Measurements from ENCODE around the gene TBX2. TPM values are rescaled to one million over a fixed set of nuclear protein-coding genes. Genes with fewer than 3 reads are reported as not detected.
"Not testable (repeated sequence)": the region's sequence is repeated elsewhere in the genome, so short reads cannot be mapped to it uniquely, and the experiment has no call there.

Gene TBX2
- total RNA-seq, 1 donor from 2014 or later = 1.1 TPM

GRCh38 chr17:61431594-61432311, 32.1 kb downstream of the TBX2 start:
- DNase-seq (ENCODE audit: low spot score, unreplicated experiment) = no peak
- no peak for TF ChIP-seq CTCF (IDR thresholded peaks at IDR 0.05; ENCODE audit: unreplicated experiment)
- peaks cover 12% of the 10 kb centered on the region for H3K9me3 Mint-ChIP-seq (ENCODE audit: low read depth)
- H3K27me3 Mint-ChIP-seq = peaks cover 22% of the 10 kb centered on the region
- H3K4me1 Mint-ChIP-seq (ENCODE audit: low read depth) = no peaks in the 10 kb centered on the region
- H3K4me3 Mint-ChIP-seq (ENCODE audit: low read depth) = no peak overlapping the region
- H3K36me3 Mint-ChIP-seq (ENCODE audit: insufficient read depth) = no peaks in the 10 kb centered on the region
- H3K27ac Mint-ChIP-seq = no peak overlapping the region

DNA sequence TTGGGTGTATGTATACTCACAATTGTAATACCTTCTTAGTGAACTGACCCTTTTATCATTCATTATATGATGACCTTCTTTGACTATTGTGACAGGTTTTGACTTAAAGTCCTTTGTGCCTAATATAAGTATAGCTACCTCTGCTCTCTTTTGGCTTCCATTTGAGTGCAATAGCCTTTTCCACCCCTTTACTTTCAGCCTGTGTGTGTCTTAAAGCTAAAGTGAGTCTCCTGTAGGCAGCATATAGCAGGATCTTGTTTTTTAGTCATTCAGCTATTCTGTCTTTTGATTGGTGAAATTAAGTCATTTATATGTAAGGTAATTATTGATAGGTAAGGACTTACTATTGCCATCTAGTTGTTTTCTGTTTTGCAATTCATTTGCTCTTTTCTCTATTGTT, 36.6 kb downstream of the TBX2 start:
- no peak overlapping the region for H3K4me3 Mint-ChIP-seq (ENCODE audit: low read depth)
- H3K27me3 Mint-ChIP-seq = peaks cover 33% of the 10 kb centered on the region
- no peaks in the 10 kb centered on the region for H3K36me3 Mint-ChIP-seq (ENCODE audit: insufficient read depth)
- no peak overlapping the region for H3K27ac Mint-ChIP-seq
- DNase-seq (ENCODE audit: low spot score, unreplicated experiment) = no peak
- no peak for TF ChIP-seq CTCF (IDR thresholded peaks at IDR 0.05; ENCODE audit: unreplicated experiment)
- H3K4me1 Mint-ChIP-seq (ENCODE audit: low read depth) = no peaks in the 10 kb centered on the region
- peaks cover 18% of the 10 kb centered on the region for H3K9me3 Mint-ChIP-seq (ENCODE audit: low read depth)

- no peak for TF ChIP-seq CTCF (IDR thresholded peaks at IDR 0.05; ENCODE audit: unreplicated experiment)
- H3K27me3 Mint-ChIP-seq = peaks cover 33% of the 10 kb centered on the region
- H3K36me3 Mint-ChIP-seq (ENCODE audit: insufficient read depth) = no peaks in the 10 kb centered on the region
- H3K9me3 Mint-ChIP-seq (ENCODE audit: low read depth) = peaks cover 18% of the 10 kb centered on the region
- no peaks in the 10 kb centered on the region for H3K4me1 Mint-ChIP-seq (ENCODE audit: low read depth)
- no peak overlapping the region for H3K27ac Mint-ChIP-seq
- H3K4me3 Mint-ChIP-seq (ENCODE audit: low read depth) = no peak overlapping the region
- DNase-seq (ENCODE audit: low spot score, unreplicated experiment) = no peak
These were observed 37.5 kb downstream of the TBX2 start for GRCh38 chr17:61436995-61437704.

DNA sequence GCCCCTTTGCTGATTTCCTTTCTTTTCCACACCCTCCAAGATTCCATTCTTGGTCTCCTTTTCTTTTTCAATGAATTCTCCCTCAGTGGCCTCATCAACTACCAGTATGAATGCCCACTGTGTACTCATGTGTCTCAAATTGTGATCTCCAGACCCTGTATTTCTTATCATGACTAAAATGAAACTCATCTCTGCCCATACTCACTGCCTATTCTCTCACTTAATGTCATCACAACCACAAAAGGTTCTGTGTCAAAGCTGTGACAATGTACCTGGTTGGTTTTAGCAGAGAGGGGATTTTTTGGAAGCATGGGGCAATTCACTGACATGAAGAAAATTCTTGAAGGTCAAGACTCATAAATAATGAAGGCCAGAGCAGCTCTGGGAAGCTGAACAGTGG, 41.1 kb downstream of the TBX2 start:
- Mint-ChIP-seq H3K36me3 (ENCODE audit: insufficient read depth) (no peaks in the 10 kb centered on the region), H3K27ac (no peak overlapping the region), H3K4me3 (ENCODE audit: low read depth) (no peak overlapping the region), H3K9me3 (ENCODE audit: low read depth) (peaks cover 6% of the 10 kb centered on the region), H3K4me1 (ENCODE audit: low read depth) (peaks cover 11% of the 10 kb centered on the region), H3K27me3 (peaks cover 34% of the 10 kb centered on the region)
- no peak for DNase-seq (ENCODE audit: low spot score, unreplicated experiment)
- no peak for TF ChIP-seq CTCF (IDR thresholded peaks at IDR 0.05; ENCODE audit: unreplicated experiment)

DNA sequence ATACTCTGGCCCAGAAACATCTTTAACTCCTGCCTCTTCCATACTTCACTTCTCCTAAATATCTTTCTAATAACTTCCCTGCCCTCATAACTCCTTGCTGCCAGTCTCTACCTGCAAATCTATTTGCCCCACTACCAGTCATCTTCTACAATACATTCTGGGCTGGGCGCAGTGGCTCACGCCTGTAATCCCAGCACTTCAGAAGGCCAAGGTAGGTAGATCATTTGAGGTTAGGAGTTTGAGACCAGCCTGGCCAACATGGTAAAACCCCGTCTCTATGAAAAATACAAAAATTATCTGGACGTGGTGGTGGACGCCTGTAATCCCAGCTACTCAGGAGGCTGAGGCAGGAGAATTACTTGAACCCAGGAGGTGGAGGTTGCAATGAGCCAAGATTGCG, 41.9 kb downstream of the TBX2 start:
- not testable (repeated sequence) for H3K27ac Mint-ChIP-seq; DNase-seq (ENCODE audit: low spot score, unreplicated experiment); H3K36me3 Mint-ChIP-seq (ENCODE audit: insufficient read depth); H3K9me3 Mint-ChIP-seq (ENCODE audit: low read depth); H3K4me3 Mint-ChIP-seq (ENCODE audit: low read depth)
- H3K4me1 Mint-ChIP-seq (ENCODE audit: low read depth) = peaks cover 11% of the 10 kb centered on the region
- H3K27me3 Mint-ChIP-seq = peaks cover 43% of the 10 kb centered on the region

All from progenitor cell of endocrine pancreas (in vitro differentiated cells).